RWPE2 (cell line): ENCODE results near the gene ATP6V1G2.
A peak's percentile ranks its signal among the peaks of the same experiment; 100 is the strongest.

Experiments used
- ATAC-seq: fragments of 200-7000 bp; cut with Tn5 transposase; 3 replicates; pipeline ENCODE4 v1.9.1; 2021; ENCODE audit warnings: low read depth
- DNase-seq: peaks from one replicate; pipeline ENCODE4 v3.0.0-alpha.2; 2020; ENCODE audit warnings: low spot score
- H3K27ac ChIP-seq: fragments of 450-650 bp; 2 replicates; pipeline ENCODE4 v1.5.1; 2017; ENCODE audit warnings: mild to moderate bottlenecking; ENCODE audit not compliant: poor library complexity, severe bottlenecking
- H3K27me3 ChIP-seq: fragments of 250-450 bp; sonication (Bioruptor Pico); 2 replicates; pipeline ENCODE4 v1.5.1; 2021; ENCODE audit warnings: mild to moderate bottlenecking, moderate library complexity; ENCODE audit not compliant: insufficient read depth, poor library complexity, severe bottlenecking
- H3K36me3 ChIP-seq: fragments of 250-450 bp; sonication (Bioruptor Pico); 2 replicates; pipeline ENCODE4 v1.5.1; 2020; ENCODE audit warnings: low read depth, mild to moderate bottlenecking, moderate library complexity
- H3K4me1 ChIP-seq: fragments of 250-450 bp; sonication (Bioruptor Pico); 2 replicates; pipeline ENCODE4 v1.5.1; 2021; ENCODE audit warnings: mild to moderate bottlenecking, moderate library complexity; ENCODE audit not compliant: insufficient read depth, poor library complexity, severe bottlenecking
- H3K4me3 ChIP-seq: fragments of 250-450 bp; sonication (Bioruptor Pico); 2 replicates; pipeline ENCODE4 v1.5.1; 2021; ENCODE audit warnings: mild to moderate bottlenecking, moderate library complexity; ENCODE audit not compliant: severe bottlenecking
- H3K9me3 ChIP-seq: fragments of 250-450 bp; sonication (Bioruptor Pico); 2 replicates; pipeline ENCODE4 v1.5.1; 2021; ENCODE audit warnings: mild to moderate bottlenecking, moderate library complexity; ENCODE audit not compliant: severe bottlenecking
- TF ChIP-seq, protein P1 (sequence below): fragments of 450-650 bp; IDR thresholded peaks from one replicate; pipeline ENCODE4 v1.5.1; 2017; ENCODE audit warnings: mild to moderate bottlenecking, moderate library complexity; ENCODE audit not compliant: poor library complexity, severe bottlenecking

ATP6V1G2 gene

DNA sequence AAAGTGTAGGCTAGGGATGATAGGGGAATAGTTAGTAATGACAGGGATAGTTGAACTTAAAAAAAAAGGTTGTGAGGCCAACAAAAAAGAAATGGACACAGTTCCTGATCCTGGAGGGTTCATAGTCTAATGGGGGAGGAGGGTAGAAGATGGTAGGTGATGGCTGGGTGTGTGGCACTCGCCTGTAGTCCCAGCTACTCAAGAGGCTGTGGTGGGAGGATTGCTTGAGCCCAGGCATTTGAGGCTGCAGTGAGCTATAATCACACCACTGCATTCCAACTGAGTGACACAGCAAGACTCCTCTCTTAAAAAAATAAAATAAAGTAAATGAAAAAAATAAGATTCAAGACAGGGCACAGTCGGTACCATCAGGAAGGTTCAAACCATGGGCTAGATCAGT, 50.8 kb downstream of the ATP6V1G2 start:
- DNase-seq (no peak), ATAC-seq (peak; percentile 21)
- Histone ChIP-seq H3K27ac (peak overlapping the region; percentile 56), H3K4me3 (no peak overlapping the region), H3K27me3 (no peaks in the 10 kb centered on the region), H3K4me1 (peaks cover 15% of the 10 kb centered on the region), H3K36me3 (no peaks in the 10 kb centered on the region), H3K9me3 (no peaks in the 10 kb centered on the region)
- TF ChIP-seq, protein P1, sequence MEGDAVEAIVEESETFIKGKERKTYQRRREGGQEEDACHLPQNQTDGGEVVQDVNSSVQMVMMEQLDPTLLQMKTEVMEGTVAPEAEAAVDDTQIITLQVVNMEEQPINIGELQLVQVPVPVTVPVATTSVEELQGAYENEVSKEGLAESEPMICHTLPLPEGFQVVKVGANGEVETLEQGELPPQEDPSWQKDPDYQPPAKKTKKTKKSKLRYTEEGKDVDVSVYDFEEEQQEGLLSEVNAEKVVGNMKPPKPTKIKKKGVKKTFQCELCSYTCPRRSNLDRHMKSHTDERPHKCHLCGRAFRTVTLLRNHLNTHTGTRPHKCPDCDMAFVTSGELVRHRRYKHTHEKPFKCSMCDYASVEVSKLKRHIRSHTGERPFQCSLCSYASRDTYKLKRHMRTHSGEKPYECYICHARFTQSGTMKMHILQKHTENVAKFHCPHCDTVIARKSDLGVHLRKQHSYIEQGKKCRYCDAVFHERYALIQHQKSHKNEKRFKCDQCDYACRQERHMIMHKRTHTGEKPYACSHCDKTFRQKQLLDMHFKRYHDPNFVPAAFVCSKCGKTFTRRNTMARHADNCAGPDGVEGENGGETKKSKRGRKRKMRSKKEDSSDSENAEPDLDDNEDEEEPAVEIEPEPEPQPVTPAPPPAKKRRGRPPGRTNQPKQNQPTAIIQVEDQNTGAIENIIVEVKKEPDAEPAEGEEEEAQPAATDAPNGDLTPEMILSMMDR: no peak
